ENCODE measurements around the gene PAQR9.

Gene PAQR9

DNA sequence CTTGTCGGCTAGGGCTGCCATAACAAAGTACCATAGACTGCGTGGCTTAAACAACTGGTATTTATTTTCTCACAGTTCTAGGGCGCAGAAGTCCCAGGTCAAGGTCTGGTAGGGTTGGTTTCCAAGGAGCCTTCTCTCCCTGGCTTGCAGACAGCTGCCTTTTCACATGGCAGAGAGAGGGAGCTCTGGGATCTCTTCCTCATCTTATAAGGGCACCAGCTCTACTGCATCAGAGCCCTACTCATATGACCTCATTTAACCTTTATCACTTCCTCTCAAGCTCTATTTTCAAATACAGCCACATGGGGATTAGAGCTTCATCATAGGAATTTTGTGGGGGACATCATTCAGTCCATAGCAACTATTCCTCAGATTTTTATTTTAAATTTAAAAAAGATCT lies 17.6 kb upstream of the PAQR9 start:
- no peak for DNase-seq

GRCh38 chr3:142977399-142977728 lies 13.9 kb upstream of the PAQR9 start:
- DNase-seq, result no peak

GRCh38 chr3:142976621-142977398 lies 13.3 kb upstream of the PAQR9 start:
- DNase-seq, result peak; percentile 79

DNA sequence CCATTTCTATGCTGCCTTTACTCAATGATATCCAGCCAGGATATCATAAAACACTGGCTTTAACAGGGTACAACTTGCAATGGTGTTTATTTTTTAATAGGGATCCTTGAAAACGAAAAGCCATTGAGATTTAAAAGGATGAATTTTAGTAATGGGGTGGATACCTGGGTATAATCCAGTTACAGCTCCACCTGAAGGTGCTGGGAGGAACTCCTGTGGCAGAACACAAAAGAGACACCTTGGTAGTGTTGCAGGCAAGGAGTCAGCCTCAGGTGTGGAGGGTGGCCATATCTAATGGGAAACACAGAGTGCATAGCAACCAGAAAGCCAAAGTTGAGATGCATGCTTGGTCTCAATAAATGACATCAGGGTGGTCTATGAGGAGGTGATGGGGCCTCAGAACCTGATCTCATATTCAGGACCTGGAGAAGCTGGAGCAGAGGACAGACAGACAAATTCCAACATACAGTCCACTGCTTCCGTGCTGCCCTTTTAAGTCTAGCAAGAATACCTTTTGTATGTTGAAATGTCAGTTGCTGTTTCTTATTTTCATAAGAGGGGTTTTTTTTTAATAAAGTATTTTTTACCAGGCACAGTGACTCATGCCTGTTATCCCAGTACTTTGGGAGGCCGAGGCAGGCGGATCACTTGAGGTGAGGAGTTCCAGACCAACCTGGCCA lies 12.0 kb upstream of the PAQR9 start:
- DNase-seq, result no peak

- no peak for DNase-seq
Observed at GRCh38 chr3:142973217-142974009, 9.9 kb upstream of the PAQR9 start.

DNA sequence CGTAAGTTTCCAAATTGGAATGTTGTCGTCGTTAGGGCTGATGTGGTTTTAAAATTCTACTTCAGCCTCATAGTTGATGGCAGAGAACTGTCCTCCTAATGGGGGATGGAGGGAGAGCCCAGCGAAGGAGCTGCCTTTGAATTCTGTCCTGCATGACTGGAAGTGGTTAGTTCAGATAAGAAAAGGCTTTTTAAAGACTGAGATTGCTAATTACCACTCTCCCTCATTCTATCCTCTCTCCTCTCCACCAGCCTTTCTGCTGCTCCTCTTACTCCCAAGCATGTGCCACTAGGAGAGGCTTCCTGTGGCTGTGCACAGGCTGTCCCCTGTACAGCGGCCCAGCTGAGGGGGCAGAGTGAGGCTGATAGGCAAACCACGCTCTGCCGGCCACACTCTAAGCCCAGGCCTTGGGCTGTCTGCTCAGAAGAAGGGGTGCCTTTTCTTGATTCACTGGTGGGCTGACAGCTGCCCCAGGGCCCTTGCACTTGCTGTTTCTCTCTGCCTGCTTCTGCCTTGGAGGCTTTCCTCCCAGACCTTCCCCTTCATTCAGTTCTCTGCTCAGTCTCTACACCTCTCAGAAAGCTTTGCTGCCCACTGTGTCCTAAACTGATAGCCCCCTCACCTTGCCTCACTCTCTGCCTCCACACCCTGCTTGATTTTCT lies 8.7 kb upstream of the PAQR9 start:
- no peak for DNase-seq

GRCh38 chr3:142971431-142971830 lies 8.0 kb upstream of the PAQR9 start:
- no peak for DNase-seq

GRCh38 chr3:142968319-142969025 lies 5.0 kb upstream of the PAQR9 start:
- no peak for DNase-seq

GRCh38 chr3:142966808-142967207 lies 3.3 kb upstream of the PAQR9 start:
- DNase-seq, result no peak

GRCh38 chr3:142965581-142965980 lies 2.1 kb upstream of the PAQR9 start:
- no peak for DNase-seq

DNA sequence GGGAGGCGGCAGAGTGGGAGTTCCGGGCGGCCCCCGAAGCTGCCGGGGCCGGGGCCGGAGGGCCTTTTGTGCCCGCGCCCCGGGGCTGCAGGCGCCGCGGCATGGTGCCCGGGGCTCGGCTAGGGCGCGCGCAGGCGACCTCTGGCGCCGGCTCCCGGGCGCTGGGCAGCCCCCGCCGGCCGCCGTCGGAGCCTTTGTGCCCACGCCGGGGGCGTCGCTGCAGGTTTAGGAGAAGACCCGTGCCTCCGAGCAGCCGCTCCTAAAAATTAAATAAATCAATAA lies 299 bp downstream of the PAQR9 start:
- no peak for DNase-seq

DNA sequence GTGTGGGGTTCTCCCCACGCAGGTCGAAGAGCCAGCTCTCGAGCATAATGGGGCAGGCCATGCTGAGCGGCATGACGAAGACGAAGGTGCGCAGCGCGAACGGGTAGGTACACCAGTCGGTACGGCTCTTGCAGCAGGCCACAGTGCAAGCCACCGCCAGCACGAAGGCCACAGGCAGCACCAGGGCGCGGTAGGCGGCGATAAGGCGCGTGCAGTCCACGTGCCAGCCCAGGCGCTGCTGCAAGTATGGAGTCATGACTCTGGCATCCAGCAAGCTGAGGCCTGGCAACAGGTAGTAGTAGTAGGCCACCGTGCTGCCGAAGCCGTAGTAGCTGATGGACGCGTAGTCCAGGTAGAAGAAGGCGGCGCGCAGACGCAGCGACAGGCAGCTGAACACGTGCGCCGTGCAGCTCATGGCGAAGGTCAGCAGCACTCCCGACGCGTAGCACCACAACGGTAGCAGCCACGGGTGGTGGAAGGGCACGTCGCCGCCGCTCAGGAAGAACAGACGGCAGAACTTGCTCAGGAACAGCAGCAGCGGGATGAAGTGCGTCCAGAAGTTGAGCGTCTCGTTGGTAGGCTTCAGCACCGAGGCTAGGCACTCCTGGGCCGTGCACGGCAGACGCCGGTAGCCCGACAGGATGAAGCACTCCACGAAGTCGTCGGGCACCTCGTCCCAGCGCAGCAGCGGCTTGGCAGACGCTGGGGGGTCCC lies 797 bp downstream of the PAQR9 start:
- DNase-seq, result no peak

GRCh38 chr3:142962175-142962519 lies 1.3 kb downstream of the PAQR9 start:
- DNase-seq, result no peak

DNA sequence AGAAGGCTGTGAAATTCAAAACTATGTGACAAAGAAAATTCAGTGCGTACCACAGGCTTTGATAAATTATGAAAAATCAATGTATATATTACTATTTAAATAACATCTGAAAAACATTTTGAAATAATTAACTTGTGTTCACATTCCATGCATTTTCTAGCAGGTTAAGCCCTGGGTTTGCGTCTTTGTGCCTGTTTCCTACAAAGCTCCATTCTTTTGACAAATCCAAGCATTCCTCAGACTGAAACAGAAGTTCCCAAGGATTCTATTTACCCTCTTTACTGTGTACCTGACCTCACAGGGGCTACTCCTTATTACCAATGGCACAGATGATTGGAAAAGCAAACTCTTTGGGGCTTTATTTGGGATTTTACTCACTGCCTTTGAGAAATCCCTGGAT lies 1.9 kb downstream of the PAQR9 start:
- no peak for DNase-seq

GRCh38 chr3:142960322-142960850 lies 3.1 kb downstream of the PAQR9 start:
- no peak for DNase-seq

GRCh38 chr3:142958707-142959106 lies 4.8 kb downstream of the PAQR9 start:
- DNase-seq, result no peak

DNA sequence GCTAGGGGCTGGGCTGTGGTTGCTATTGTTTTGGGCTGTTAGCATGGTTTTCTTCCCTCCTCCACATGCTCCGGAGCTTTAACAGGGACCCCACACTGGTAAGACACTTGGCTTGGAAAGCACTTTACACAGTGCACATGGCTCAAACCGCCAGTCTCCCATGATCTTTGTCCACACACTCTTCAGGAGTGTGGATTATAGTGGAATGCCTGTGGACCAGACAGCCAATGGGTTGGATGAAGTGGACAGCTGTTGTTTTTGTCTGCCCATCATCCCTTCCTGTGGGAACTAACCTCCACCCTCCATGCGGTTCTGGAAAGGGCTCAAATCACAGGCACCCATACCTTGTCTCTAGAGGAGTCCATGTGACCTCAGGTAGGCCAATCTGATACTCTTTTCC lies 10.0 kb downstream of the PAQR9 start:
- DNase-seq, result no peak

DNA sequence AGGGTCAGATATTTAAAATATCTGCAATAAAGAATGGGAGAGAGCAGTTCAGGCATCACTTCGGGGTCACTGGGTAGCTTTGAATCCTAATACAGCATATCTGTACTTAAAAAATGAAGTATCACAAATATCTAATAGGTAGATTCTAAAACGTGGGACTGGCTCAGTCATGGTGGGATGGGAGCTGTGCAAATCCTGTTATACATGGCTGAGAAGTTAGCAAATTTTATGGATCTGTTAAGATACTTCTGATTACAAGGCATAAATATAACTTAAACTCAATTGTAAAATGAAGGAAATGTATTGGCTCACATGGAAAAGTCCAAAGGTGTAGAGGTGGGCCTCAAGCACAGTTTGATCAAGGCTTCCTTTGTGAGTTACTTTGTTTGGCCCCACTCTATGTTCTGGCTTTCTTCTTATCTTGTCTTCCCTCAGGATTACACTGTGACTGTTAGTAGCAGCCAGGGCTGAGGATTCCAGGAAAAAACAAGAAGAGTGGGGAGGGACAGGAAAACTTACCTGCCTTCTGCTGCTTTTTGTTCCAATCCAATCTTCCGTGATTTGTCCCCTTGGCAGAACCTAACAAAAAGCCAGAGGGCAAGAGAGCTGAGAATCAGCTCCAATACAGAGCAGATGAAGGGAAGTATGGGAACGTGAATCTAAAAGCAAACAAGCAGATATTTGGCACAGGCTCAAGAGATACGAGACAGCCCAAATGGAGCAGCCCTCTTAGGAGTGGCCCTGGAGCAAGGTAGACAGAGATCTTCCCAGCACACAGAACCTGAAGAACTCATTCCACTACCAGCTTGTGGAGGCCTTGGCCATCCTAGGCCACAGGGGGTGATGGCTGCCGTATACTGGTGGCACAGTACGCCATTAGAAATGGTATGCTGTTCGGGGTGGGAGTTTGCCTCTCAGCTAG lies 10.9 kb downstream of the PAQR9 start:
- DNase-seq, result no peak

- no peak for DNase-seq
Observed at GRCh38 chr3:142951794-142952193, 11.7 kb downstream of the PAQR9 start.

DNA sequence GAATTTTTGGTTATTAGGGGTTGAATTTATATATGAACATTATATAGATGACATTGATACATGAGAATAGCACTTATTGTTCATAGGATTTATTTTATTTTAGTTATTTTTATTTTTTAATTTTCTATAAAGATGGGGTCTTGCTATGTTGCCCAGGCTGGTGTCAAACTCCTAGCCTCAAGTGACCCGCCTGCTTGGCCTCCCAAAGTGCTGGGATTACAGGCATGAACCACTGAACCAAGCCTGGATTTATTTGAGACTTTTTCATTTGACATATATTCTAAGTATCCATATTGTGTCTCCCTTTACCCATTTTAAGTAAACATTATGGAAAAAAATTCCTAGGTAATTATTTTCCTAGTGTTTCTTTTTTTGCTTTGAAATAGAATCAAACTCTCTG lies 12.5 kb downstream of the PAQR9 start:
- DNase-seq, result no peak

Measured in femur (tissue), 1 donor.